Cardiac muscle cell (in vitro differentiated cells and primary cell): ENCODE measurements around the gene NCDN. TPM values are rescaled to one million over a fixed set of nuclear protein-coding genes. Genes with fewer than 3 reads are reported as not detected.

ENCODE experiments used
- DNase-seq, 2 donors: peaks; one replicate each; pipeline versions ENCODE4 v3.0.0 to v3.0.0-alpha.2; 2010 to 2017; ENCODE audit warnings: low read depth in 1 of 2, low spot score in 1 of 2
- H3K27ac ChIP-seq: fragments of 200-600 bp; sonication (generic); 2 replicates; pipeline ENCODE4 v1.5.1; 2016
- H3K27me3 ChIP-seq: fragments of 200-600 bp; sonication (generic); 2 replicates; pipeline ENCODE4 v1.6.0; 2016; ENCODE audit warnings: control low read depth
- H3K36me3 ChIP-seq: fragments of 200-600 bp; sonication (generic); 2 replicates; pipeline ENCODE4 v1.5.1; 2016; ENCODE audit warnings: control low read depth
- H3K4me1 ChIP-seq: fragments of 200-600 bp; sonication (generic); 2 replicates; pipeline ENCODE4 v1.8.1; 2017; ENCODE audit warnings: low read depth, mild to moderate bottlenecking, mixed run types
- H3K4me3 ChIP-seq: fragments of 200-600 bp; sonication (generic); 2 replicates; pipeline ENCODE4 v1.5.1; 2016; ENCODE audit warnings: mild to moderate bottlenecking
- H3K9me3 ChIP-seq: fragments of 200-600 bp; sonication (generic); 2 replicates; pipeline ENCODE4 v1.5.1; 2017; ENCODE audit warnings: low read depth, mild to moderate bottlenecking, control low read depth
- polyA plus RNA-seq: library from polyadenylated mRNA; unstranded; fragments of >200 nt; fragmentation: Nextera tagmentation; extraction: Ambion mirVana; gene quantifications from 2 replicates; pipeline ENCODE4 v1.2.1, GENCODE V29; 2016
- total RNA-seq: library from RNA; depleted of rRNA; stranded (reverse); fragments of >200 nt; gene quantifications from 2 replicates; pipeline ENCODE4 v1.2.3, GENCODE V29; 2016
- TF ChIP-seq, protein P1 (sequence below): IDR thresholded peaks from 2 replicates; pipeline ENCODE4 v1.5.1; 2012; ENCODE audit warnings: low read depth, mild to moderate bottlenecking, low read length

Gene NCDN, protein sequence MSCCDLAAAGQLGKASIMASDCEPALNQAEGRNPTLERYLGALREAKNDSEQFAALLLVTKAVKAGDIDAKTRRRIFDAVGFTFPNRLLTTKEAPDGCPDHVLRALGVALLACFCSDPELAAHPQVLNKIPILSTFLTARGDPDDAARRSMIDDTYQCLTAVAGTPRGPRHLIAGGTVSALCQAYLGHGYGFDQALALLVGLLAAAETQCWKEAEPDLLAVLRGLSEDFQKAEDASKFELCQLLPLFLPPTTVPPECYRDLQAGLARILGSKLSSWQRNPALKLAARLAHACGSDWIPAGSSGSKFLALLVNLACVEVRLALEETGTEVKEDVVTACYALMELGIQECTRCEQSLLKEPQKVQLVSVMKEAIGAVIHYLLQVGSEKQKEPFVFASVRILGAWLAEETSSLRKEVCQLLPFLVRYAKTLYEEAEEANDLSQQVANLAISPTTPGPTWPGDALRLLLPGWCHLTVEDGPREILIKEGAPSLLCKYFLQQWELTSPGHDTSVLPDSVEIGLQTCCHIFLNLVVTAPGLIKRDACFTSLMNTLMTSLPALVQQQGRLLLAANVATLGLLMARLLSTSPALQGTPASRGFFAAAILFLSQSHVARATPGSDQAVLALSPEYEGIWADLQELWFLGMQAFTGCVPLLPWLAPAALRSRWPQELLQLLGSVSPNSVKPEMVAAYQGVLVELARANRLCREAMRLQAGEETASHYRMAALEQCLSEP
- total RNA-seq = 46.2 and 47.1 TPM in 2 replicates
- 43.9 and 51.4 TPM in 2 replicates for polyA plus RNA-seq

GRCh38 chr1:35557611-35558373 lies at the start of gene NCDN:
Gene NCDN (plus strand): TSS chr1:35557799. CDS start chr1:35558191, 392 bp downstream.
- TF ChIP-seq, protein P1, sequence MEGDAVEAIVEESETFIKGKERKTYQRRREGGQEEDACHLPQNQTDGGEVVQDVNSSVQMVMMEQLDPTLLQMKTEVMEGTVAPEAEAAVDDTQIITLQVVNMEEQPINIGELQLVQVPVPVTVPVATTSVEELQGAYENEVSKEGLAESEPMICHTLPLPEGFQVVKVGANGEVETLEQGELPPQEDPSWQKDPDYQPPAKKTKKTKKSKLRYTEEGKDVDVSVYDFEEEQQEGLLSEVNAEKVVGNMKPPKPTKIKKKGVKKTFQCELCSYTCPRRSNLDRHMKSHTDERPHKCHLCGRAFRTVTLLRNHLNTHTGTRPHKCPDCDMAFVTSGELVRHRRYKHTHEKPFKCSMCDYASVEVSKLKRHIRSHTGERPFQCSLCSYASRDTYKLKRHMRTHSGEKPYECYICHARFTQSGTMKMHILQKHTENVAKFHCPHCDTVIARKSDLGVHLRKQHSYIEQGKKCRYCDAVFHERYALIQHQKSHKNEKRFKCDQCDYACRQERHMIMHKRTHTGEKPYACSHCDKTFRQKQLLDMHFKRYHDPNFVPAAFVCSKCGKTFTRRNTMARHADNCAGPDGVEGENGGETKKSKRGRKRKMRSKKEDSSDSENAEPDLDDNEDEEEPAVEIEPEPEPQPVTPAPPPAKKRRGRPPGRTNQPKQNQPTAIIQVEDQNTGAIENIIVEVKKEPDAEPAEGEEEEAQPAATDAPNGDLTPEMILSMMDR = no peak
- peaks cover 16% of the 10 kb centered on the region for H3K36me3 ChIP-seq
- DNase-seq = peak; percentile 98 to 99

GRCh38 chr1:35507947-35508346 lies 49.7 kb upstream of the NCDN start:
- H3K27ac ChIP-seq = no peak overlapping the region
- TF ChIP-seq, protein P1 = no peak
- no peak overlapping the region for H3K4me3 ChIP-seq
- peaks cover 9% of the 10 kb centered on the region for H3K36me3 ChIP-seq
- no peaks in the 10 kb centered on the region for H3K9me3 ChIP-seq
- DNase-seq = no peak
- peaks cover 5% of the 10 kb centered on the region for H3K4me1 ChIP-seq
- H3K27me3 ChIP-seq = no peaks in the 10 kb centered on the region

More at GRCh38 chr1:35557611-35558373, at the start of gene NCDN:
- Histone ChIP-seq H3K9me3 (no peaks in the 10 kb centered on the region), H3K27me3 (no peaks in the 10 kb centered on the region), H3K4me1 (peaks cover 13% of the 10 kb centered on the region), H3K4me3 (peak within 1 kb of the TSS; percentile 93), H3K27ac (peak within 1 kb of the TSS; percentile 99)

- Histone ChIP-seq H3K4me1 (peaks cover 5% of the 10 kb centered on the region), H3K9me3 (no peaks in the 10 kb centered on the region), H3K36me3 (peaks cover 9% of the 10 kb centered on the region), H3K4me3 (no peak overlapping the region), H3K27me3 (no peaks in the 10 kb centered on the region), H3K27ac (no peak overlapping the region)
- no peak for DNase-seq
- TF ChIP-seq, protein P1 = no peak
These were observed 48.0 kb upstream of the NCDN start for GRCh38 chr1:35509558-35509957.

- no peak for DNase-seq
- Histone ChIP-seq H3K36me3 (no peaks in the 10 kb centered on the region), H3K27ac (no peak overlapping the region), H3K27me3 (no peaks in the 10 kb centered on the region), H3K4me3 (no peak overlapping the region), H3K4me1 (peaks cover 5% of the 10 kb centered on the region), H3K9me3 (no peaks in the 10 kb centered on the region)
- TF ChIP-seq, protein P1 = no peak
These were observed 46.3 kb upstream of the NCDN start for GRCh38 chr1:35511305-35511704.

DNA sequence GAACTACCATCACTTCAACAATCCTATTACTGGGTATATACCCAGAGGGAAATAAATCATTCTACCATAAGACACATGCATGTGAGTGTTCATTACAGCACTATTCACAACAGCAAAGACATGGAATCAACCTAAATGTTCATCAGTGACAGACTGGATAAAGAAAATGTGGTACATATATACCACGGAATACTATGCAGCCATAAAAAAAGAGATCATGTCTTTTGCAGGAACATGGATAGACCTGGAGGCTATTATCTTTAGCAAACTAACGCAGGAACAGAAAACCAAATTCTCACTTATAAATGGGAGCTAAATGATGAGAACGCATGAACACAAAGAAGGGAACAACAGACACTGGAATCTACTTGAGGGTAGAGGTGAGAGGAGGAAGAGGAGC lies 39.4 kb upstream of the NCDN start:
- Histone ChIP-seq H3K36me3 (no peaks in the 10 kb centered on the region), H3K4me3 (no peak overlapping the region), H3K9me3 (no peaks in the 10 kb centered on the region), H3K27me3 (no peaks in the 10 kb centered on the region), H3K27ac (no peak overlapping the region), H3K4me1 (no peaks in the 10 kb centered on the region)
- TF ChIP-seq, protein P1 = no peak
- DNase-seq = no peak
